Keratinocyte (primary cell): ENCODE measurements around the gene PSMC6. TPM values are rescaled to one million over a fixed set of nuclear protein-coding genes. Genes with fewer than 3 reads are reported as not detected.

Experiments used
- DNase-seq: peaks from one replicate; pipeline ENCODE4 v3.0.0-alpha.2; 2011; ENCODE audit warnings: low read depth, missing footprints, low spot score
- FAIRE-seq: peaks from 2 replicates; lab custom pipeline; 2011; peaks lifted over from hg19 to GRCh38; lab: Jason Lieb, UNC
- H2AFZ ChIP-seq: 2 replicates; pipeline ENCODE4 v1.6.0; 2012; ENCODE audit warnings: low read length, control low read depth, inconsistent platforms; ENCODE audit not compliant: control insufficient read depth
- H3K27ac ChIP-seq: 2 replicates; pipeline ENCODE4 v1.5.1; 2011; ENCODE audit warnings: low read length; ENCODE audit not compliant: control insufficient read depth, insufficient read depth
- H3K27me3 ChIP-seq: 3 replicates; pipeline ENCODE4 v1.6.0; 2011; ENCODE audit warnings: low read length; ENCODE audit not compliant: control insufficient read depth, insufficient read depth; ENCODE audit errors: extremely low read depth
- H3K36me3 ChIP-seq, 2 experiments: 2 replicates in 1 of 2; 3 replicates in 1 of 2; pipeline ENCODE4 v1.5.1; 2011; ENCODE audit warnings: low read length in 2 of 2, mild to moderate bottlenecking in 1 of 2; ENCODE audit not compliant: control insufficient read depth in 2 of 2, insufficient read depth in 2 of 2; ENCODE audit errors: extremely low read depth in 1 of 2
- H3K4me1 ChIP-seq: 3 replicates; pipeline ENCODE4 v1.5.1; 2011; ENCODE audit warnings: low read length; ENCODE audit not compliant: control insufficient read depth, insufficient read depth; ENCODE audit errors: extremely low read depth
- H3K4me2 ChIP-seq: 3 replicates; pipeline ENCODE4 v1.6.0; 2011; ENCODE audit warnings: low read depth, low read length; ENCODE audit not compliant: control insufficient read depth, insufficient read depth; ENCODE audit errors: extremely low read depth
- H3K4me3 ChIP-seq, 3 experiments: fragments of 200-600 bp in 1 of 3; sonication (generic) in 1 of 3; 2 replicates in 2 of 3; 3 replicates in 1 of 3; pipeline ENCODE4 v1.5.1; 2011 to 2016; ENCODE audit warnings: low read length in 3 of 3, mild to moderate bottlenecking in 3 of 3, control low read depth in 2 of 3, inconsistent platforms in 1 of 3, low read depth in 1 of 3, mixed read lengths in 1 of 3, mixed run types in 1 of 3, moderate library complexity in 1 of 3; ENCODE audit not compliant: control insufficient read depth in 2 of 3, insufficient read depth in 2 of 3; ENCODE audit errors: extremely low read depth in 1 of 3
- H3K79me2 ChIP-seq: 2 replicates; pipeline ENCODE4 v1.6.0; 2012; ENCODE audit warnings: low read length; ENCODE audit not compliant: control insufficient read depth, insufficient read depth
- H3K9ac ChIP-seq: 3 replicates; pipeline ENCODE4 v1.6.0; 2011; ENCODE audit warnings: low read length; ENCODE audit not compliant: control insufficient read depth, insufficient read depth; ENCODE audit errors: extremely low read depth
- H3K9me1 ChIP-seq: 3 replicates; pipeline ENCODE4 v1.6.0; 2011; ENCODE audit warnings: low read length; ENCODE audit not compliant: control insufficient read depth, insufficient read depth; ENCODE audit errors: extremely low read depth
- H3K9me3 ChIP-seq: 2 replicates; pipeline ENCODE4 v1.5.1; 2012; ENCODE audit warnings: low read depth, low read length; ENCODE audit not compliant: control insufficient read depth
- H4K20me1 ChIP-seq: 3 replicates; pipeline ENCODE4 v1.6.0; 2011; ENCODE audit warnings: low read length; ENCODE audit not compliant: control insufficient read depth, insufficient read depth; ENCODE audit errors: extremely low read depth
- CTCF ChIP-seq, 3 experiments: IDR thresholded peaks in 1 of 3; conservative IDR thresholded peaks in 1 of 3; optimal IDR thresholded peaks in 1 of 3; 2 replicates in 2 of 3; 3 replicates in 1 of 3; pipeline versions ENCODE3 to v1.5.1; 2011; ENCODE audit warnings: low read length in 3 of 3, mild to moderate bottlenecking in 3 of 3, moderate library complexity in 2 of 3, control low read depth in 1 of 3, inconsistent platforms in 1 of 3; ENCODE audit not compliant: insufficient read depth in 2 of 3; ENCODE audit errors: extremely low read depth in 1 of 3
- EZH2 ChIP-seq: IDR thresholded peaks from one replicate; pipeline ENCODE4 v1.6.1; 2012; ENCODE audit warnings: inconsistent platforms, mild to moderate bottlenecking, low read length, moderate library complexity
- dilution Hi-C: fragments of 300-500 bp; cut with MboI; formaldehyde crosslinking; loops from one replicate; pipeline ENCODE4 v1.7.0; 2020; ENCODE audit warnings: low sequenced_read_pairs; ENCODE audit not compliant: extremely low pct_ligation_motif_present
- polyA plus RNA-seq, 5 experiments: library from polyadenylated mRNA; depleted of rRNA in 3 of 5; stranded (reverse) in 3 of 5; stranded (forward) in 1 of 5; unstranded in 1 of 5; fragments of >200 nt; gene quantifications; 1 replicate in 1 of 5; 2 replicates in 3 of 5; 3 replicates in 1 of 5; pipeline versions ENCODE4 v1.2.1 to v1.2.3, GENCODE V29; 2011 to 2012; ENCODE audit warnings: missing spikeins in 2 of 5, low read depth in 1 of 5, low replicate concordance in 1 of 5

PSMC6 gene
- polyA plus RNA-seq, 1 donor (not counting 4 experiments of a cell fraction or from before 2014, with no cell fraction given) = 152 TPM

GRCh38 chr14:52729585-52729924 is 22.6 kb downstream of the PSMC6 start:
- dilution Hi-C loops = no loop called here
- Histone ChIP-seq H3K36me3 (peaks cover 0 to 11% of the 10 kb centered on the region in 2 experiments), H3K4me1 (peaks cover 4% of the 10 kb centered on the region), H3K4me2 (peak overlapping the region; percentile 92), H4K20me1 (no peaks in the 10 kb centered on the region), H3K27ac (peak overlapping the region; percentile 46), H3K9me1 (no peaks in the 10 kb centered on the region), H3K9ac (peak overlapping the region; percentile 34), H3K4me3 (peak overlapping the region in 2 of 3 experiments; percentile 48 to 57), H3K79me2 (peaks cover 31% of the 10 kb centered on the region), H2AFZ (no peak overlapping the region), H3K9me3 (no peaks in the 10 kb centered on the region), H3K27me3 (no peaks in the 10 kb centered on the region)
- TF ChIP-seq EZH2 (no peak), CTCF (optimal IDR thresholded peaks at IDR 0.05 in 1 of 3, IDR thresholded peaks at IDR 0.05 in 1 of 3, conservative IDR thresholded peaks at IDR 0.05 in 1 of 3; ENCODE audit: extremely low read depth in 1 of 3, insufficient read depth in 2 of 3, low read length in 3 of 3) (no peak)
- no peak for DNase-seq
- peak; percentile 39 for FAIRE-seq

DNA sequence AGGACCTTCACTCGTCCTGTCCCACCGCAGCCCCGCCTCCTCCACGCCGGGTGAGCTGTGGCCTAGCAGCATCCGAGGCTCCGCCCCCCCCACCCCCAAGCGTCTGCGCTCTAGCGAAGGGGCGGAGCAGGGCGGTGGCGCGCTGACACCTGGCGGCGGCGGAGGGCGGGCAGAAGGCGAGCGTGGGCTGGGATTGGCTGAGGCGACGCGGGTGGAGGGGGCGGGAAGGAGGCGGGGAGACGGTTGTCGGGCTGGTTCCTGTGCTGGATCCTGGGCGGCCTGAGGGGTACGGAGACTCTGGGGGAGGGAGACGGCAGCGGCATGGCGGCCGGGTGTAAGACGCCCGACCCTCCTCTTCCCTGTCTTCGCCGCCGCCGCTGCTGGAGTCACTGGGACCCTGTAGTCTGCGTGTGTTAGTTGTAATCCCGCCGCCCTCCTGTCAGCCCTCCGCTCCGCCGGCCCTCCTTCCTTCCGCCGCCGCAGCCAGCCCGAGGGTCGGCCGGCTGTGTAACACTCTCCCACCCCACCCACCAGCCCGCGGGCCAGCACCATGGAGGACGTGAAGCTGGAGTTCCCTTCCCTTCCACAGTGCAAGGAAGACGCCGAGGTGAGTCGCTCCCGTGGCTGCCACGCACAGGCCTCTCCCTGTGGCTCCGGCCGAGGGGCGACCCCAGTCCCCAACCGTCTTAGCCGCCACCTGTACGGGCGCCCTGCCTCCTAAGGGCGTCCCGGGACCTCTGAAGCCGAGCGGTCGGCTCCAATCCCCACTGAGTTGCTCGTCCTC is 23.1 kb downstream of the PSMC6 start, which contains the start of gene STYX:
STYX (plus strand) TSS at position 242 of the 784 bp plus-strand sequence; CDS start at position 551, 309 bp downstream.
- H3K36me3 ChIP-seq = peaks cover 0 to 9% of the 10 kb centered on the region in 2 experiments
- peaks cover 4% of the 10 kb centered on the region for H3K4me1 ChIP-seq
- dilution Hi-C loops = no loop called here
- no peaks in the 10 kb centered on the region for H3K9me1 ChIP-seq
- H3K4me3 ChIP-seq = peak within 1 kb of the TSS; percentile 86 to 98 (median 98)
- H3K27ac ChIP-seq = peak within 1 kb of the TSS; percentile 87
- H4K20me1 ChIP-seq = no peaks in the 10 kb centered on the region
- TF ChIP-seq EZH2 (no peak), CTCF (optimal IDR thresholded peaks at IDR 0.05 in 1 of 3, IDR thresholded peaks at IDR 0.05 in 1 of 3, conservative IDR thresholded peaks at IDR 0.05 in 1 of 3; ENCODE audit: extremely low read depth in 1 of 3, insufficient read depth in 2 of 3, low read length in 3 of 3) (no peak)
- peak within 1 kb of the TSS; percentile 95 for H2AFZ ChIP-seq
- FAIRE-seq (no peak), DNase-seq (peak; percentile 75)
- H3K9me3 ChIP-seq = no peaks in the 10 kb centered on the region
- H3K4me2 ChIP-seq = peak within 1 kb of the TSS; percentile 94
- H3K27me3 ChIP-seq = no peaks in the 10 kb centered on the region
- peak within 1 kb of the TSS; percentile 94 for H3K9ac ChIP-seq
- H3K79me2 ChIP-seq = peaks cover 33% of the 10 kb centered on the region
